GM12878 (cell line): Measurements from ENCODE around the gene MSI2. TPM values are rescaled to one million over a fixed set of nuclear protein-coding genes. Genes with fewer than 3 reads are reported as not detected.
A peak's percentile ranks its signal among the peaks of the same experiment; 100 is the strongest.

Experiments
- ATAC-seq: fragments of 200-7000 bp; cut with Tn5 transposase; 3 replicates; pipeline ENCODE4 v1.9.1; 2020; ENCODE audit warnings: mild to moderate bottlenecking, moderate library complexity
- BruUV-seq: library from RNA; stranded (reverse); fragments of 400-500 nt; replicated peaks from 2 replicates; lab custom pipeline; 2021; lab: Mats Ljungman, UMichigan
- CTCF ChIA-PET: fragments of 300-600 bp; sonication (Branson Sonifier 250); formaldehyde crosslinking; extraction: SDS; loops from one replicate; lab custom pipeline; 2021; ENCODE audit warnings: inconsistent platforms; lab: Yijun Ruan, JAX
- POLR2A ChIA-PET: fragments of 350-600 bp; formaldehyde crosslinking; extraction: SDS; loops from one replicate; lab custom pipeline; 2021; ENCODE audit warnings: inconsistent platforms; lab: Charles Lee
- RAD21 ChIA-PET: fragments of 300-600 bp; sonication (Branson Sonifier 250); formaldehyde crosslinking; loops from one replicate; lab custom pipeline; 2023; ENCODE audit warnings: antibody characterized with exemption; ENCODE audit not compliant: unreplicated experiment; lab: Charles Lee
- SMC1A ChIA-PET: fragments of 300-600 bp; sonication (Branson Sonifier 250); formaldehyde crosslinking; loops from one replicate; lab custom pipeline; 2023; ENCODE audit not compliant: unreplicated experiment, uncharacterized antibody; lab: Charles Lee
- DNase-seq: peaks from one replicate; pipeline ENCODE4 v3.0.0-alpha.2; 2011; ENCODE audit warnings: low read depth, low spot score
- FAIRE-seq: peaks from 3 replicates; lab custom pipeline; 2011; peaks lifted over from hg19 to GRCh38; lab: Jason Lieb, UNC
- H2AFZ ChIP-seq: 2 replicates; pipeline ENCODE4 v1.6.0; 2011; ENCODE audit warnings: low read depth, low read length, control low read depth; ENCODE audit not compliant: control insufficient read depth
- H3K27ac ChIP-seq: 2 replicates; pipeline ENCODE4 v1.5.1; 2011; ENCODE audit warnings: control low read depth; ENCODE audit not compliant: control insufficient read depth, insufficient read depth
- H3K27me3 ChIP-seq, 2 experiments: replicated peaks in 1 of 2; 2 replicates each; pipeline versions ENCODE4 v1.6.0 to v1.6.1; 2011; ENCODE audit warnings: low read length in 1 of 2; ENCODE audit not compliant: control insufficient read depth in 2 of 2, insufficient read depth in 2 of 2
- H3K36me3 ChIP-seq, 2 experiments: 2 replicates each; pipeline ENCODE4 v1.5.1; 2011; ENCODE audit warnings: low read length in 1 of 2; ENCODE audit not compliant: control insufficient read depth in 2 of 2, insufficient read depth in 2 of 2
- H3K4me1 ChIP-seq: 2 replicates; pipeline ENCODE4 v1.6.1; 2011; ENCODE audit warnings: mild to moderate bottlenecking, low read length, moderate library complexity, mixed read lengths; ENCODE audit not compliant: control insufficient read depth, insufficient read depth
- H3K4me2 ChIP-seq: 2 replicates; pipeline ENCODE4 v1.6.0; 2011; ENCODE audit warnings: control low read depth; ENCODE audit not compliant: control insufficient read depth, insufficient read depth
- H3K4me3 ChIP-seq: fragments of 200-600 bp; sonication (generic); 2 replicates; pipeline ENCODE4 v1.5.1; 2016
- H3K79me2 ChIP-seq: 2 replicates; pipeline ENCODE4 v1.6.0; 2011; ENCODE audit warnings: low read length; ENCODE audit not compliant: control insufficient read depth, insufficient read depth
- H3K9ac ChIP-seq: 2 replicates; pipeline ENCODE4 v1.8.0; 2011; ENCODE audit warnings: low read length, control low read depth, mixed read lengths; ENCODE audit not compliant: control insufficient read depth, insufficient read depth
- H3K9me3 ChIP-seq: replicated peaks from 3 replicates; pipeline ENCODE4 v1.5.1; 2011; ENCODE audit warnings: mild to moderate bottlenecking, low read length; ENCODE audit not compliant: control insufficient read depth, insufficient read depth
- H4K20me1 ChIP-seq: 2 replicates; pipeline ENCODE4 v1.6.0; 2011; ENCODE audit not compliant: control insufficient read depth, insufficient read depth
- BCL3 ChIP-seq: IDR thresholded peaks from 2 replicates; pipeline ENCODE4 v1.6.1; 2011; ENCODE audit warnings: borderline replicate concordance, low read depth, mild to moderate bottlenecking, moderate library complexity, low read length; ENCODE audit not compliant: insufficient read depth, poor library complexity, severe bottlenecking
- CBX5 ChIP-seq: sonication (generic); IDR thresholded peaks from 2 replicates; pipeline ENCODE4 v1.6.1; 2016; ENCODE audit warnings: low read depth, moderate library complexity, mild to moderate bottlenecking, inconsistent platforms
- CREB1 ChIP-seq: IDR thresholded peaks from 2 replicates; pipeline ENCODE4 v1.6.1; 2012; ENCODE audit warnings: low read depth, mild to moderate bottlenecking, inconsistent platforms
- EED ChIP-seq: sonication (generic); IDR thresholded peaks from 2 replicates; pipeline ENCODE4 v1.6.1; 2016; ENCODE audit warnings: antibody characterized with exemption, low read depth
- HSF1 ChIP-seq: fragments of 150-350 bp; IDR thresholded peaks from 2 replicates; pipeline ENCODE4 v1.6.1; 2014; ENCODE audit warnings: mild to moderate bottlenecking, low read depth, low read length
- NRF1 ChIP-seq: conservative IDR thresholded peaks from 2 replicates; pipeline ENCODE4 v1.6.1; 2011; ENCODE audit warnings: mild to moderate bottlenecking, low read depth, low read length, improper control_type of control experiment
- STAT3 ChIP-seq: IDR thresholded peaks from 2 replicates; pipeline ENCODE4 v1.6.1; 2011; ENCODE audit warnings: low read depth, low read length, improper control_type of control experiment
- YY1 ChIP-seq: IDR thresholded peaks from 2 replicates; pipeline ENCODE4 v1.6.1; 2011; ENCODE audit warnings: low read depth, mild to moderate bottlenecking, low read length
- ZNF24 ChIP-seq: fragments of 450-650 bp; IDR thresholded peaks from 2 replicates; pipeline ENCODE4 v1.6.1; 2017; ENCODE audit warnings: antibody characterized with exemption, mild to moderate bottlenecking
- ZNF687 ChIP-seq: fragments of 450-650 bp; IDR thresholded peaks from 2 replicates; pipeline ENCODE4 v1.6.1; 2017; ENCODE audit warnings: mild to moderate bottlenecking, moderate library complexity
- WGBS: methylation state at CpG from one replicate; pipeline ENCODE4 v1.1.6; 2016; ENCODE audit warnings: low lambda C conversion rate; ENCODE audit not compliant: insufficient replicate concordance, insufficient coverage; ENCODE audit errors: missing lambda C conversion rate; 5-methylcytosine and 5-hydroxymethylcytosine counted together
- in situ Hi-C: fragments of 300-500 bp; cut with MboI; formaldehyde crosslinking; loops from 9 replicates; pipeline ENCODE4 v1.14.3; 2018; ENCODE audit warnings: mixed read lengths
- intact Hi-C: fragments of 100-400 bp; cut with micrococcal nuclease; formaldehyde crosslinking; loops from one replicate; pipeline ENCODE4 v1.14.2; 2022; ENCODE audit not compliant: unreplicated experiment
- polyA plus RNA-seq, 11 experiments: library from polyadenylated mRNA; depleted of rRNA in 4 of 11; unstranded in 6 of 11; stranded (reverse) in 5 of 11; fragments of >200 nt; fragmentation: Nextera tagmentation in 4 of 11; fragmentation: Illumina TruSeq in 1 of 11; extraction: Ambion mirVana in 4 of 11; extraction: Trizol in 1 of 11; gene quantifications; 1 replicate in 1 of 11; 2 replicates in 10 of 11; pipeline versions ENCODE4 v1.2.1 to v1.2.3, GENCODE V29; 2011 to 2016; ENCODE audit warnings: inconsistent platforms in 2 of 11, missing spikeins in 2 of 11, low read depth in 1 of 11
- total RNA-seq, 4 experiments: library from RNA; depleted of rRNA in 3 of 4; stranded (reverse); fragments of >200 nt in 3 of 4; fragmentation: Illumina TruSeq in 1 of 4; extraction: Trizol in 1 of 4; gene quantifications; 2 replicates each; pipeline versions ENCODE4 v1.2.1 to v1.2.3, GENCODE V29; 2013 to 2021
- TF ChIP-seq, protein P1 (sequence below): fragments of 450-650 bp; IDR thresholded peaks from 2 replicates; pipeline ENCODE4 v1.6.1; 2014; ENCODE audit warnings: mild to moderate bottlenecking

The MSI2 gene
- total and polyA plus RNA-seq, 10 of the 15 experiments (the other 5 are each of a cell fraction or from before 2014, with no cell fraction given): 6.1 to 76.1 (median 42.0) TPM

DNA sequence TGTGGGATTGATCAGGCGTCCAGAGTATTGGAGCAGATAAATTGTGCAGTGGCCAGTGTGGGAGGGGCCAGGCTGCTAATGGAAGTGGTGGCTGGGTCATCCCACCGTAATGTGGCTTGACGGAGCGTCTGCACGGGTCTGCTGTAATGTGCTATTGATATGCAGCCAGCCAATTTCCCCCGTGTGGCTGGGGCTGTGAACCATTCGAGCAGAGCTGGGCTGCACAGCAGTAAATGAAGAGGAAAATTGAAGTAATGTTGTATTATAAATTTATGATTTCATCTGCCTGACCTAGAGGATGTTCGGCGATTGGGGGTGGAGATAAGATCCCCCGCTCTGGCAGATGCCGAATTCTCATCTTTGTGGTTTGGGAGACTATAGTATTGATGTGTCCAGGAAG lies 367.3 kb downstream of the MSI2 start (continued):
- no peak for TF ChIP-seq ZNF687
- TF ChIP-seq EED: no peak
- no peak for TF ChIP-seq STAT3
- TF ChIP-seq CREB1: no peak

DNA sequence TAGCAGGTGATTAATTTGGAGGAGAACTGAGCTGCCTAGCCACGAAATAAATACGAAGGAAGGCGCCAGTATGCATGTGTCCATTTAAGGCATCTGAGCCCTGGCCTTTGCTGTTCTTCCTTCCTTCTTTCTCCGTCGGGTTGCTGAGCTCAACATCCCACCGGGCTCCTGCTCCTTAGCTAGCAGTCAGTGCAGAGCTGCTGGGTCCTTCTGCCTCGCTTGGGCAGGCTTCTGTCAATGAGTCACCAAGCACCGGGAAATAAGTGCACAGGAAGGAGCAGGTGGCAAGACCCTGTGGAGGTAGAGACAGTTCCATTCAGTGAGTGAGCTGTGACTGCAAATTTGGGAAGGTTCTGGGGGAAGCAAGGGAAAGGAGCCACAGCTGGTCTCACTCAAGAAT lies 368.1 kb downstream of the MSI2 start:
- FAIRE-seq: no peak
- H3K27ac ChIP-seq: peak overlapping the region; percentile 39
- no peaks in the 10 kb centered on the region; the same call in 1 of the 2 replicates for H4K20me1 ChIP-seq
- H3K9me3 ChIP-seq: no peaks in the 10 kb centered on the region
- no peak overlapping the region for H3K4me3 ChIP-seq
- 0 out of 2 replicates have a peak overlapping the region, but pooled peaks have one; percentile 1 for H3K4me2 ChIP-seq
- H3K9ac ChIP-seq: no peak overlapping the region
- CTCF ChIA-PET: interaction anchor here (1.6 to 2.3 kb wide), 2 partner anchors 47 to 380 kb away, joined by 5 to 8 read pairs; no protein-coding TSS in a partner anchor
- H3K27me3 ChIP-seq: no peaks in the 10 kb centered on the region
- SMC1A ChIA-PET: interaction anchor here (0.9 to 3.2 kb wide), 5 partner anchors 18 to 381 kb away, joined by 3 to 14 read pairs (median 3); no protein-coding TSS in a partner anchor
- DNase-seq: no peak
- H3K36me3 ChIP-seq: peaks cover 11 to 14% of the 10 kb centered on the region in 2 experiments
- TF ChIP-seq, protein P1, sequence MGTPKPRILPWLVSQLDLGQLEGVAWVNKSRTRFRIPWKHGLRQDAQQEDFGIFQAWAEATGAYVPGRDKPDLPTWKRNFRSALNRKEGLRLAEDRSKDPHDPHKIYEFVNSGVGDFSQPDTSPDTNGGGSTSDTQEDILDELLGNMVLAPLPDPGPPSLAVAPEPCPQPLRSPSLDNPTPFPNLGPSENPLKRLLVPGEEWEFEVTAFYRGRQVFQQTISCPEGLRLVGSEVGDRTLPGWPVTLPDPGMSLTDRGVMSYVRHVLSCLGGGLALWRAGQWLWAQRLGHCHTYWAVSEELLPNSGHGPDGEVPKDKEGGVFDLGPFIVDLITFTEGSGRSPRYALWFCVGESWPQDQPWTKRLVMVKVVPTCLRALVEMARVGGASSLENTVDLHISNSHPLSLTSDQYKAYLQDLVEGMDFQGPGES: no peak
- no peak for TF ChIP-seq ZNF24
- no peak for TF ChIP-seq NRF1
- no peak for TF ChIP-seq CBX5
- no peak for TF ChIP-seq HSF1
- no peak for TF ChIP-seq YY1
- no peak for TF ChIP-seq BCL3
- no peak for ATAC-seq
- H2AFZ ChIP-seq: no peak overlapping the region
- no TSS peak for BruUV-seq
- H3K79me2 ChIP-seq: no peaks in the 10 kb centered on the region
- WGBS: 81% methylated on average over 8 of the region's 8 CpGs
- RAD21 ChIA-PET: interaction anchor here (1.6 to 2.2 kb wide), 3 partner anchors 48 to 255 kb away, joined by 4 to 8 read pairs (median 5); no protein-coding TSS in a partner anchor
- peaks cover 48% of the 10 kb centered on the region for H3K4me1 ChIP-seq
- in situ Hi-C loops: no loop called here
- intact Hi-C loops: no loop called here
- POLR2A ChIA-PET: no interaction called here
